ENCODE results near the gene TRIM72. TPM values are rescaled to one million over a fixed set of nuclear protein-coding genes. Genes with fewer than 3 reads are reported as not detected.

Gene TRIM72
- total and polyA plus RNA-seq, 2 of the 8 experiments (the other 6 are each of a cell fraction or from before 2014, with no cell fraction given): 0.57 to 2.1 TPM

GRCh38 chr16:31274831-31275816 lies 61.2 kb downstream of the TRIM72 start (continued):
- no peak for TF ChIP-seq TAF7 (optimal IDR thresholded peaks at IDR 0.05; ENCODE audit: borderline replicate concordance, low read depth, low read length)

Measured in H1 (cell line).